Measurements from ENCODE around the gene RAB7A.
A peak's percentile ranks its signal among the peaks of the same experiment; 100 is the strongest.

The RAB7A gene

GRCh38 chr3:128784843-128785242, 58.9 kb downstream of the RAB7A start:
- no peak overlapping the region for H3K4me3 ChIP-seq (ENCODE audit: insufficient read depth, low read depth, low read length)
- H3K4me1 ChIP-seq (ENCODE audit: control insufficient read depth, insufficient read depth, low read length), result no peaks in the 10 kb centered on the region
- no peak overlapping the region for H3K27ac ChIP-seq (ENCODE audit: insufficient read depth, low read depth, low read length, poor library complexity, severe bottlenecking)
- no peaks in the 10 kb centered on the region for H3K9me3 ChIP-seq (ENCODE audit: control insufficient read depth, low read length)
- H3K36me3 ChIP-seq (ENCODE audit: control insufficient read depth, insufficient read depth, low read length), result no peaks in the 10 kb centered on the region
- WGBS, 2 experiments, result 94% methylated on average over 2 to 3 of the region's 3 CpGs
- H3K27me3 ChIP-seq (ENCODE audit: control insufficient read depth, insufficient read depth, low read length, poor library complexity, severe bottlenecking), result no peaks in the 10 kb centered on the region

GRCh38 chr3:128786434-128787020, 60.5 kb downstream of the RAB7A start:
- Histone ChIP-seq H3K36me3 (ENCODE audit: control insufficient read depth, insufficient read depth, low read length) (no peaks in the 10 kb centered on the region), H3K27me3 (ENCODE audit: control insufficient read depth, insufficient read depth, low read length, poor library complexity, severe bottlenecking) (no peaks in the 10 kb centered on the region), H3K27ac (ENCODE audit: insufficient read depth, low read depth, low read length, poor library complexity, severe bottlenecking) (no peak overlapping the region), H3K4me1 (ENCODE audit: control insufficient read depth, insufficient read depth, low read length) (no peaks in the 10 kb centered on the region), H3K9me3 (ENCODE audit: control insufficient read depth, low read length) (no peaks in the 10 kb centered on the region), H3K4me3 (ENCODE audit: insufficient read depth, low read depth, low read length) (no peak overlapping the region)
- 94 to 98% methylated on average over 3 of the region's 3 CpGs for WGBS, 2 experiments

GRCh38 chr3:128787256-128788253, 61.6 kb downstream of the RAB7A start:
- Histone ChIP-seq H3K4me3 (ENCODE audit: insufficient read depth, low read depth, low read length) (no peak overlapping the region), H3K27ac (ENCODE audit: insufficient read depth, low read depth, low read length, poor library complexity, severe bottlenecking) (no peak overlapping the region), H3K36me3 (ENCODE audit: control insufficient read depth, insufficient read depth, low read length) (no peaks in the 10 kb centered on the region), H3K9me3 (ENCODE audit: control insufficient read depth, low read length) (no peaks in the 10 kb centered on the region), H3K27me3 (ENCODE audit: control insufficient read depth, insufficient read depth, low read length, poor library complexity, severe bottlenecking) (no peaks in the 10 kb centered on the region), H3K4me1 (ENCODE audit: control insufficient read depth, insufficient read depth, low read length) (no peaks in the 10 kb centered on the region)
- 94% methylated on average over 12 of the region's 12 CpGs for whole genome bisulfite sequencing, 2 experiments

- WGBS, 2 experiments, result 93 to 95% methylated on average over 5 of the region's 5 CpGs
- Histone ChIP-seq H3K4me1 (ENCODE audit: control insufficient read depth, insufficient read depth, low read length) (no peaks in the 10 kb centered on the region), H3K27me3 (ENCODE audit: control insufficient read depth, insufficient read depth, low read length, poor library complexity, severe bottlenecking) (no peaks in the 10 kb centered on the region), H3K9me3 (ENCODE audit: control insufficient read depth, low read length) (no peaks in the 10 kb centered on the region), H3K36me3 (ENCODE audit: control insufficient read depth, insufficient read depth, low read length) (no peaks in the 10 kb centered on the region), H3K4me3 (ENCODE audit: insufficient read depth, low read depth, low read length) (no peak overlapping the region), H3K27ac (ENCODE audit: insufficient read depth, low read depth, low read length, poor library complexity, severe bottlenecking) (no peak overlapping the region)
Measured at GRCh38 chr3:128788268-128788869, 62.4 kb downstream of the RAB7A start.

- Histone ChIP-seq H3K36me3 (ENCODE audit: control insufficient read depth, insufficient read depth, low read length) (peaks cover 23% of the 10 kb centered on the region), H3K4me1 (ENCODE audit: control insufficient read depth, insufficient read depth, low read length) (no peaks in the 10 kb centered on the region), H3K27me3 (ENCODE audit: control insufficient read depth, insufficient read depth, low read length, poor library complexity, severe bottlenecking) (no peaks in the 10 kb centered on the region), H3K27ac (ENCODE audit: insufficient read depth, low read depth, low read length, poor library complexity, severe bottlenecking) (no peak overlapping the region), H3K4me3 (ENCODE audit: insufficient read depth, low read depth, low read length) (no peak overlapping the region), H3K9me3 (ENCODE audit: control insufficient read depth, low read length) (no peaks in the 10 kb centered on the region)
- 99 to 100% methylated on average over 2 of the region's 2 CpGs for WGBS, 2 experiments
Measured at GRCh38 chr3:128794067-128794768, 68.2 kb downstream of the RAB7A start.

- H3K9me3 ChIP-seq (ENCODE audit: control insufficient read depth, low read length), result no peaks in the 10 kb centered on the region
- no peak overlapping the region for H3K4me3 ChIP-seq (ENCODE audit: insufficient read depth, low read depth, low read length)
- no peak overlapping the region for H3K27ac ChIP-seq (ENCODE audit: insufficient read depth, low read depth, low read length, poor library complexity, severe bottlenecking)
- 65 to 66% methylated on average over 7 to 8 of the region's 8 CpGs for WGBS, 2 experiments
- no peaks in the 10 kb centered on the region for H3K4me1 ChIP-seq (ENCODE audit: control insufficient read depth, insufficient read depth, low read length)
- no peaks in the 10 kb centered on the region for H3K27me3 ChIP-seq (ENCODE audit: control insufficient read depth, insufficient read depth, low read length, poor library complexity, severe bottlenecking)
- peaks cover 29% of the 10 kb centered on the region for H3K36me3 ChIP-seq (ENCODE audit: control insufficient read depth, insufficient read depth, low read length)
Measured at GRCh38 chr3:128794770-128795649, 69.0 kb downstream of the RAB7A start.

- no peaks in the 10 kb centered on the region for H3K4me1 ChIP-seq (ENCODE audit: control insufficient read depth, insufficient read depth, low read length)
- H3K27me3 ChIP-seq (ENCODE audit: control insufficient read depth, insufficient read depth, low read length, poor library complexity, severe bottlenecking), result no peaks in the 10 kb centered on the region
- WGBS, 2 experiments, result 89% methylated on average over 1 of the region's 1 CpG; no CpG with 5 or more reads in 1 of the 2 experiments
- peaks cover 34% of the 10 kb centered on the region for H3K36me3 ChIP-seq (ENCODE audit: control insufficient read depth, insufficient read depth, low read length)
- no peak overlapping the region for H3K27ac ChIP-seq (ENCODE audit: insufficient read depth, low read depth, low read length, poor library complexity, severe bottlenecking)
- H3K4me3 ChIP-seq (ENCODE audit: insufficient read depth, low read depth, low read length), result no peak overlapping the region
- no peaks in the 10 kb centered on the region for H3K9me3 ChIP-seq (ENCODE audit: control insufficient read depth, low read length)
Measured at GRCh38 chr3:128799653-128800052, 73.7 kb downstream of the RAB7A start.

- Histone ChIP-seq H3K9me3 (ENCODE audit: control insufficient read depth, low read length) (no peaks in the 10 kb centered on the region), H3K4me3 (ENCODE audit: insufficient read depth, low read depth, low read length) (no peak overlapping the region), H3K27me3 (ENCODE audit: control insufficient read depth, insufficient read depth, low read length, poor library complexity, severe bottlenecking) (no peaks in the 10 kb centered on the region), H3K4me1 (ENCODE audit: control insufficient read depth, insufficient read depth, low read length) (no peaks in the 10 kb centered on the region), H3K27ac (ENCODE audit: insufficient read depth, low read depth, low read length, poor library complexity, severe bottlenecking) (peak overlapping the region; percentile 50), H3K36me3 (ENCODE audit: control insufficient read depth, insufficient read depth, low read length) (peaks cover 40% of the 10 kb centered on the region)
- WGBS, 2 experiments, result 93 to 94% methylated on average over 9 of the region's 9 CpGs
Measured at GRCh38 chr3:128800241-128801187, 74.5 kb downstream of the RAB7A start.

Data from ectodermal cell (in vitro differentiated cells).